Liver (tissue), 3 donors: ENCODE measurements around the gene ATOH8.

Experiments used
- ATF3 ChIP-seq: IDR thresholded peaks from 2 replicates; pipeline ENCODE4 v1.6.1; 2016; ENCODE audit warnings: antibody characterized with exemption
- EGR1 ChIP-seq, 2 donors: IDR thresholded peaks; 2 replicates each; pipeline ENCODE4 v1.6.1; 2016 to 2018; ENCODE audit warnings: antibody characterized with exemption in 2 of 2, low read depth in 2 of 2
- FOXA1 ChIP-seq: IDR thresholded peaks from 2 replicates; pipeline ENCODE4 v1.6.1; 2016; ENCODE audit warnings: antibody characterized with exemption
- GABPA ChIP-seq, 2 donors: IDR thresholded peaks in 1 of 2; conservative IDR thresholded peaks in 1 of 2; 2 replicates each; pipeline ENCODE4 v1.6.1; 2016; ENCODE audit warnings: antibody characterized with exemption in 2 of 2, mild to moderate bottlenecking in 1 of 2, moderate library complexity in 1 of 2
- JUND ChIP-seq, 2 donors: IDR thresholded peaks; 2 replicates each; pipeline ENCODE4 v1.6.1; 2016; ENCODE audit warnings: antibody characterized with exemption in 2 of 2
- MAX ChIP-seq: IDR thresholded peaks from 2 replicates; pipeline ENCODE4 v1.6.1; 2016; ENCODE audit warnings: antibody characterized with exemption
- NR2F2 ChIP-seq: IDR thresholded peaks from 2 replicates; pipeline ENCODE4 v1.6.1; 2016; ENCODE audit warnings: antibody characterized with exemption
- RAD21 ChIP-seq, 2 donors: IDR thresholded peaks; 2 replicates each; pipeline ENCODE4 v1.6.1; 2016; ENCODE audit warnings: antibody characterized with exemption in 2 of 2, mild to moderate bottlenecking in 2 of 2
- REST ChIP-seq: IDR thresholded peaks from 2 replicates; pipeline ENCODE4 v1.6.1; 2016; ENCODE audit warnings: antibody characterized with exemption, mild to moderate bottlenecking
- SP1 ChIP-seq: IDR thresholded peaks from 2 replicates; pipeline ENCODE4 v1.6.1; 2018; ENCODE audit warnings: antibody characterized with exemption, mild to moderate bottlenecking
- TAF1 ChIP-seq: conservative IDR thresholded peaks from 2 replicates; pipeline ENCODE4 v1.6.1; 2016; ENCODE audit warnings: antibody characterized with exemption, mild to moderate bottlenecking
- YY1 ChIP-seq: IDR thresholded peaks from 2 replicates; pipeline ENCODE4 v1.6.1; 2016; ENCODE audit warnings: antibody characterized with exemption, mild to moderate bottlenecking
- ZBTB33 ChIP-seq: IDR thresholded peaks from 2 replicates; pipeline ENCODE4 v1.6.1; 2016; ENCODE audit warnings: antibody characterized with exemption
- TF ChIP-seq, protein P1 (sequence below): fragments of 150-350 bp; IDR thresholded peaks from 2 replicates; pipeline ENCODE4 v1.5.1; 2017; ENCODE audit warnings: improper control_type of control experiment, low read depth, low read length; ENCODE audit not compliant: missing input control
- donor health status: healthy.
- donor health status: healthy.

DNA sequence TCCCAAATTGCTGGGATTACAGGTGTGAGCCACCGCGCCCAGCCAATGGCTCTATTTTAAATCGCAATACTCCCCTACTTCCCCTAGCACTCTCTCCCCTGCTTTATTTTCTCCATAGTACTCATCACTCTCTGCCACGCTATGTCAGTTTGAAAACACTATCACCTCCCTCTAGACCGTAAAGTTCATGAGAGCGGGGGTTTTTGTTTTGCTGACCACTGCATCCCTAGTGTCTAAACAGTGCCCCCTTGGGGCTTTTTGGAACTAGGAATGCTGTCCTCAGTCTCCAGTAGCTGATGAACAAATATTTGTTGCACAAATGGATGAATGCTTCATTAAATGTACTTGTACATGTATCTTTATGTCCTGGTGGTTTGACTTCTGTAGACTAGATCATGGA, 44.1 kb downstream of the ATOH8 start:
- TF ChIP-seq SP1 (peak; percentile 51), ZBTB33 (no peak), JUND (IDR thresholded peaks at IDR 0.05) (no peak), GABPA (IDR thresholded peaks at IDR 0.05 in 1 of 2, conservative IDR thresholded peaks at IDR 0.05 in 1 of 2) (no peak), MAX (no peak), EGR1 (IDR thresholded peaks at IDR 0.05; ENCODE audit: low read depth in 2 of 2) (no peak), TAF1 (no peak), YY1 (no peak), ATF3 (no peak), FOXA1 (no peak), NR2F2 (no peak), REST (peak; percentile 93), RAD21 (IDR thresholded peaks at IDR 0.05) (peak; percentile 85)
- TF ChIP-seq, protein P1, sequence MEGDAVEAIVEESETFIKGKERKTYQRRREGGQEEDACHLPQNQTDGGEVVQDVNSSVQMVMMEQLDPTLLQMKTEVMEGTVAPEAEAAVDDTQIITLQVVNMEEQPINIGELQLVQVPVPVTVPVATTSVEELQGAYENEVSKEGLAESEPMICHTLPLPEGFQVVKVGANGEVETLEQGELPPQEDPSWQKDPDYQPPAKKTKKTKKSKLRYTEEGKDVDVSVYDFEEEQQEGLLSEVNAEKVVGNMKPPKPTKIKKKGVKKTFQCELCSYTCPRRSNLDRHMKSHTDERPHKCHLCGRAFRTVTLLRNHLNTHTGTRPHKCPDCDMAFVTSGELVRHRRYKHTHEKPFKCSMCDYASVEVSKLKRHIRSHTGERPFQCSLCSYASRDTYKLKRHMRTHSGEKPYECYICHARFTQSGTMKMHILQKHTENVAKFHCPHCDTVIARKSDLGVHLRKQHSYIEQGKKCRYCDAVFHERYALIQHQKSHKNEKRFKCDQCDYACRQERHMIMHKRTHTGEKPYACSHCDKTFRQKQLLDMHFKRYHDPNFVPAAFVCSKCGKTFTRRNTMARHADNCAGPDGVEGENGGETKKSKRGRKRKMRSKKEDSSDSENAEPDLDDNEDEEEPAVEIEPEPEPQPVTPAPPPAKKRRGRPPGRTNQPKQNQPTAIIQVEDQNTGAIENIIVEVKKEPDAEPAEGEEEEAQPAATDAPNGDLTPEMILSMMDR, result peak; percentile 59
